GM12878 (cell line): ENCODE measurements around the gene SLC9A8. TPM values are rescaled to one million over a fixed set of nuclear protein-coding genes. Genes with fewer than 3 reads are reported as not detected.

Source experiments
- BHLHE40 ChIP-seq, 2 experiments: fragments of 450-650 bp in 1 of 2; IDR thresholded peaks; 2 replicates each; pipeline ENCODE4 v1.6.1; 2011 to 2017; ENCODE audit warnings: low read depth in 2 of 2, borderline replicate concordance in 1 of 2, improper control_type of control experiment in 1 of 2, low read length in 1 of 2, mild to moderate bottlenecking in 1 of 2
- CBFB ChIP-seq: IDR thresholded peaks from 2 replicates; pipeline ENCODE4 v1.6.1; 2016; ENCODE audit warnings: antibody characterized with exemption, low read depth
- CREB1 ChIP-seq: IDR thresholded peaks from 2 replicates; pipeline ENCODE4 v1.6.1; 2012; ENCODE audit warnings: low read depth, mild to moderate bottlenecking, inconsistent platforms
- CREM ChIP-seq: IDR thresholded peaks from 2 replicates; pipeline ENCODE4 v1.6.1; 2014; ENCODE audit warnings: antibody characterized with exemption, low read depth
- CTCF ChIP-seq, 3 experiments: IDR thresholded peaks in 2 of 3; conservative IDR thresholded peaks in 1 of 3; 2 replicates each; pipeline ENCODE4 v1.5.1; 2011; ENCODE audit warnings: low read depth in 3 of 3, low read length in 3 of 3, mild to moderate bottlenecking in 3 of 3, control low read depth in 2 of 3, moderate library complexity in 2 of 3, inconsistent platforms in 1 of 3, mixed read lengths in 1 of 3; ENCODE audit not compliant: control insufficient read depth in 2 of 3, insufficient read depth in 1 of 3; ENCODE audit errors: extremely low read depth in 1 of 3
- E4F1 ChIP-seq: fragments of 450-650 bp; IDR thresholded peaks from 2 replicates; pipeline ENCODE4 v1.6.1; 2018; ENCODE audit warnings: borderline replicate concordance, mild to moderate bottlenecking; ENCODE audit not compliant: partially characterized antibody
- EED ChIP-seq: sonication (generic); IDR thresholded peaks from 2 replicates; pipeline ENCODE4 v1.6.1; 2016; ENCODE audit warnings: antibody characterized with exemption, low read depth
- FOXK2 ChIP-seq: fragments of 450-650 bp; IDR thresholded peaks from 2 replicates; pipeline ENCODE4 v1.6.1; 2017; ENCODE audit warnings: mild to moderate bottlenecking, moderate library complexity
- HDAC6 ChIP-seq: fragments of 200-600 bp; sonication (generic); IDR thresholded peaks from one replicate; pipeline ENCODE4 v1.8.0; 2017; ENCODE audit warnings: antibody characterized with exemption; ENCODE audit not compliant: unreplicated experiment
- JUND ChIP-seq: IDR thresholded peaks from 2 replicates; pipeline ENCODE4 v1.6.1; 2012; ENCODE audit warnings: low read depth, mild to moderate bottlenecking, low read length, improper control_type of control experiment, moderate library complexity
- POU2F2 ChIP-seq: IDR thresholded peaks from 3 replicates; pipeline ENCODE4 v1.6.1; 2011; ENCODE audit warnings: low read depth, mild to moderate bottlenecking, low read length, borderline replicate concordance
- RB1 ChIP-seq: fragments of 450-650 bp; formaldehyde crosslinking; IDR thresholded peaks from 2 replicates; pipeline ENCODE4 v1.6.1; 2017; ENCODE audit warnings: mild to moderate bottlenecking, borderline replicate concordance
- SIN3A ChIP-seq: IDR thresholded peaks from 2 replicates; pipeline ENCODE4 v1.6.1; 2012; ENCODE audit warnings: low read depth, low read length, improper control_type of control experiment
- SMAD5 ChIP-seq: IDR thresholded peaks from 2 replicates; pipeline ENCODE4 v1.6.1; 2016; ENCODE audit warnings: antibody characterized with exemption, low read depth
- SREBF2 ChIP-seq: IDR thresholded peaks from 2 replicates; pipeline ENCODE4 v1.6.1; 2012; ENCODE audit warnings: mild to moderate bottlenecking, low read length
- ZNF274 ChIP-seq: IDR thresholded peaks from one replicate; pipeline ENCODE4 v1.8.0; 2011; ENCODE audit not compliant: insufficient read length, insufficient read depth
- polyA plus RNA-seq, 11 experiments: library from polyadenylated mRNA; depleted of rRNA in 4 of 11; unstranded in 6 of 11; stranded (reverse) in 5 of 11; fragments of >200 nt; fragmentation: Nextera tagmentation in 4 of 11; fragmentation: Illumina TruSeq in 1 of 11; extraction: Ambion mirVana in 4 of 11; extraction: Trizol in 1 of 11; gene quantifications; 1 replicate in 1 of 11; 2 replicates in 10 of 11; pipeline versions ENCODE4 v1.2.1 to v1.2.3, GENCODE V29; 2011 to 2016; ENCODE audit warnings: inconsistent platforms in 2 of 11, missing spikeins in 2 of 11, low read depth in 1 of 11
- total RNA-seq, 4 experiments: library from RNA; depleted of rRNA in 3 of 4; stranded (reverse); fragments of >200 nt in 3 of 4; fragmentation: Illumina TruSeq in 1 of 4; extraction: Trizol in 1 of 4; gene quantifications; 2 replicates each; pipeline versions ENCODE4 v1.2.1 to v1.2.3, GENCODE V29; 2013 to 2021
- TF ChIP-seq, protein P1 (sequence below): IDR thresholded peaks from 2 replicates; pipeline ENCODE4 v1.6.1; 2012; ENCODE audit warnings: low read depth, low read length, improper control_type of control experiment
- TF ChIP-seq, protein P2 (sequence below): IDR thresholded peaks from 2 replicates; pipeline ENCODE4 v1.6.1; 2012; ENCODE audit warnings: low read depth, low read length, improper control_type of control experiment
- TF ChIP-seq, protein P3 (sequence below): fragments of 450-650 bp; IDR thresholded peaks from 2 replicates; pipeline ENCODE4 v1.6.1; 2017; ENCODE audit warnings: borderline replicate concordance

SLC9A8 gene
- total and polyA plus RNA-seq, 10 of the 15 experiments (the other 5 are each of a cell fraction or from before 2014, with no cell fraction given) = 0.40 to 15.5 (median 6.5) TPM

DNA sequence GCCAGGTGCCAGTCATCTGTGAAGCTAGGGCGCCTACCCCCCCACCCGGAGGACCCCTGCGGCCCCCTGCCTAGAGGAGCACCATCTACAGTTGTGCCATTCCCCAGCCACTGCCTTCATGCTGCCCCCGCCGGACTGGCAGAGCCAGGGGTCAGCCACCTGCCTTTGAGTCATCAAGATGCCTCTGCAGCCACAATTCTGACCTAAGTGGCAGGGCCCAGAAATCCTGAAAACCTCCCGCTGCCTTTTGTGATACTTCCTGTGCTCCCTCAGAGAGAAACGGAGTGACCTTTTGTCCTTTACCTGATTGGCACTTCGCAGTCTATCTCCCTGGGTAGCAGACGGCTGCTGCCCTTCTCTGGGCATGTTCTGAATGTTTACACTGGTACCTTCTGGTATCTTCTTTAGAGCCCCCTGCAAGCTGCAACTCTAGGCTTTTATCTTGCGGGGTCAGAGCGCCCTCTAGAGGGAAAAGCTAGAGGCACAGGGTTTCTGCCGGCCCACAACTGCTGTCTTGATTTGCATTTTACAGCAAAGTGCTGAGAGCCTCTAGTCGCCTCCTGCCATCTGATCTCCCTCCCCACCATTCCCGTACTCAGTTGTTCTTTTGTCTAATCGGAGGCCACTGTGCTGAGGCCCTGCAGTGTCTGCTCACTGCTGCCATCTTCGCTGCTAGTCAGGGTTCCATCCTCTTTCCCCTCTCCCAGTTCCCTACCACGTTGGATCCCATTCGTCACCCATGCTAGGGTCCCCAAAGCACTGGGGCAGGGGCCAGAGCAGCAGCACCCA lies 75.8 kb downstream of the SLC9A8 start (continued):
- TF ChIP-seq, protein P1, sequence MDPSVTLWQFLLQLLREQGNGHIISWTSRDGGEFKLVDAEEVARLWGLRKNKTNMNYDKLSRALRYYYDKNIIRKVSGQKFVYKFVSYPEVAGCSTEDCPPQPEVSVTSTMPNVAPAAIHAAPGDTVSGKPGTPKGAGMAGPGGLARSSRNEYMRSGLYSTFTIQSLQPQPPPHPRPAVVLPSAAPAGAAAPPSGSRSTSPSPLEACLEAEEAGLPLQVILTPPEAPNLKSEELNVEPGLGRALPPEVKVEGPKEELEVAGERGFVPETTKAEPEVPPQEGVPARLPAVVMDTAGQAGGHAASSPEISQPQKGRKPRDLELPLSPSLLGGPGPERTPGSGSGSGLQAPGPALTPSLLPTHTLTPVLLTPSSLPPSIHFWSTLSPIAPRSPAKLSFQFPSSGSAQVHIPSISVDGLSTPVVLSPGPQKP = no peak
- TF ChIP-seq CREM = no peak
- TF ChIP-seq HDAC6 = no peak
- TF ChIP-seq EED = no peak
- TF ChIP-seq CBFB = no peak
- peak; percentile 81 to 85 (median 84) for TF ChIP-seq CTCF (IDR thresholded peaks at IDR 0.05 in 2 of 3, conservative IDR thresholded peaks at IDR 0.05 in 1 of 3; ENCODE audit: control insufficient read depth in 2 of 3, extremely low read depth in 1 of 3, insufficient read depth in 1 of 3, low read depth in 3 of 3, low read length in 3 of 3)
- TF ChIP-seq BHLHE40 (IDR thresholded peaks at IDR 0.05; ENCODE audit: borderline replicate concordance in 1 of 2, low read depth in 2 of 2, low read length in 1 of 2) = no peak
- 0 out of 2 replicates have a peak, but pooled peaks have one; percentile 15 for TF ChIP-seq CREB1
- TF ChIP-seq RB1 = no peak
- no peak for TF ChIP-seq FOXK2
- TF ChIP-seq, protein P2, sequence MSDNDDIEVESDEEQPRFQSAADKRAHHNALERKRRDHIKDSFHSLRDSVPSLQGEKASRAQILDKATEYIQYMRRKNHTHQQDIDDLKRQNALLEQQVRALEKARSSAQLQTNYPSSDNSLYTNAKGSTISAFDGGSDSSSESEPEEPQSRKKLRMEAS = no peak
- peak; percentile 35; the same call in 1 of the 3 replicates for TF ChIP-seq POU2F2
- no peak for TF ChIP-seq SMAD5
- no peak for TF ChIP-seq JUND
- no peak for TF ChIP-seq SREBF2
- TF ChIP-seq, protein P3, sequence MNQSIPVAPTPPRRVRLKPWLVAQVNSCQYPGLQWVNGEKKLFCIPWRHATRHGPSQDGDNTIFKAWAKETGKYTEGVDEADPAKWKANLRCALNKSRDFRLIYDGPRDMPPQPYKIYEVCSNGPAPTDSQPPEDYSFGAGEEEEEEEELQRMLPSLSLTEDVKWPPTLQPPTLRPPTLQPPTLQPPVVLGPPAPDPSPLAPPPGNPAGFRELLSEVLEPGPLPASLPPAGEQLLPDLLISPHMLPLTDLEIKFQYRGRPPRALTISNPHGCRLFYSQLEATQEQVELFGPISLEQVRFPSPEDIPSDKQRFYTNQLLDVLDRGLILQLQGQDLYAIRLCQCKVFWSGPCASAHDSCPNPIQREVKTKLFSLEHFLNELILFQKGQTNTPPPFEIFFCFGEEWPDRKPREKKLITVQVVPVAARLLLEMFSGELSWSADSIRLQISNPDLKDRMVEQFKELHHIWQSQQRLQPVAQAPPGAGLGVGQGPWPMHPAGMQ = no peak
- TF ChIP-seq E4F1 = no peak
- TF ChIP-seq SIN3A = no peak
- no peak for TF ChIP-seq ZNF274
